WTC11 (cell line): ENCODE results near the gene SEZ6.

Source experiments
- ATF3 ChIP-seq: sonication (generic); formaldehyde crosslinking; conservative IDR thresholded peaks from 2 replicates; pipeline ENCODE4 v1.8.1; 2022; ENCODE audit warnings: mild to moderate bottlenecking, missing genetic modification reagents
- CTCF ChIP-seq: fragments of 200-600 bp; IDR thresholded peaks from 2 replicates; pipeline ENCODE4 v1.8.0; 2022; ENCODE audit warnings: antibody characterized with exemption
- FOXP4 ChIP-seq: sonication (generic); formaldehyde crosslinking; IDR thresholded peaks from 2 replicates; pipeline ENCODE4 v1.8.0; 2022; ENCODE audit warnings: mild to moderate bottlenecking, missing genetic modification reagents
- IRF1 ChIP-seq: sonication (generic); formaldehyde crosslinking; IDR thresholded peaks from 2 replicates; pipeline ENCODE4 v1.8.0; 2023; ENCODE audit warnings: missing genetic modification reagents
- MAX ChIP-seq: sonication (generic); formaldehyde crosslinking; IDR thresholded peaks from 2 replicates; pipeline ENCODE4 v1.8.0; 2022; ENCODE audit warnings: mild to moderate bottlenecking, missing genetic modification reagents
- NFYB ChIP-seq: sonication (generic); formaldehyde crosslinking; conservative IDR thresholded peaks from 2 replicates; pipeline ENCODE4 v1.8.0; 2022; ENCODE audit warnings: low read depth, missing genetic modification reagents
- NR3C1 ChIP-seq: sonication (generic); formaldehyde crosslinking; conservative IDR thresholded peaks from 2 replicates; pipeline ENCODE4 v1.8.1; 2023; ENCODE audit warnings: low read depth, mild to moderate bottlenecking, missing genetic modification reagents
- SP1 ChIP-seq: sonication (generic); formaldehyde crosslinking; conservative IDR thresholded peaks from 2 replicates; pipeline ENCODE4 v1.8.1; 2022; ENCODE audit warnings: missing genetic modification reagents
- TEAD1 ChIP-seq: sonication (generic); formaldehyde crosslinking; IDR thresholded peaks from 2 replicates; pipeline ENCODE4 v1.8.0; 2022; ENCODE audit warnings: mild to moderate bottlenecking, missing genetic modification reagents
- TEAD4 ChIP-seq: sonication (generic); formaldehyde crosslinking; IDR thresholded peaks from 2 replicates; pipeline ENCODE4 v1.8.0; 2022; ENCODE audit warnings: mild to moderate bottlenecking, missing genetic modification reagents
- ZBTB21 ChIP-seq: sonication (generic); formaldehyde crosslinking; IDR thresholded peaks from 2 replicates; pipeline ENCODE4 v1.8.1; 2023; ENCODE audit warnings: mild to moderate bottlenecking, missing genetic modification reagents, borderline replicate concordance
- ZNF121 ChIP-seq: sonication (generic); formaldehyde crosslinking; IDR thresholded peaks from 2 replicates; pipeline ENCODE4 v1.8.0; 2023; ENCODE audit warnings: missing genetic modification reagents

GRCh38 chr17:28970879-28971278 is 35.0 kb downstream of the SEZ6 start:
- TF ChIP-seq CTCF, result no peak
- no peak for TF ChIP-seq NR3C1 (CRISPR knock-in tag)
- no peak for TF ChIP-seq SP1 (CRISPR knock-in tag)
- TF ChIP-seq FOXP4, result no peak
- TF ChIP-seq TEAD4 (CRISPR knock-in tag), result no peak
- TF ChIP-seq IRF1 (CRISPR knock-in tag), result no peak
- no peak for TF ChIP-seq MAX (CRISPR knock-in tag)
- no peak for TF ChIP-seq ATF3 (CRISPR knock-in tag)
- TF ChIP-seq ZBTB21 (CRISPR knock-in tag), result no peak
- no peak for TF ChIP-seq TEAD1 (CRISPR knock-in tag)
- TF ChIP-seq ZNF121 (CRISPR knock-in tag), result no peak
- TF ChIP-seq NFYB (CRISPR knock-in tag), result no peak
